Mesothelial cell of epicardium (in vitro differentiated cells): Measurements from ENCODE around the gene TDRKH. TPM values are rescaled to one million over a fixed set of nuclear protein-coding genes. Genes with fewer than 3 reads are reported as not detected.
"Not testable (repeated sequence)": the region's sequence is repeated elsewhere in the genome, so short reads cannot be mapped to it uniquely, and the experiment has no call there.

Experiments
- DNase-seq, 2 experiments: peaks; one replicate each; pipeline ENCODE4 v3.0.0; 2021; ENCODE audit warnings: low spot score in 2 of 2; ENCODE audit not compliant: unreplicated experiment in 2 of 2
- H3K27ac Mint-ChIP-seq: 2 replicates; pipeline ENCODE4 v1.8.0; 2021; ENCODE audit warnings: mixed read lengths
- H3K27me3 Mint-ChIP-seq: 2 replicates; pipeline ENCODE4 v1.8.0; 2021; ENCODE audit warnings: low read depth, mixed read lengths
- H3K36me3 Mint-ChIP-seq: 2 replicates; pipeline ENCODE4 v1.8.0; 2021; ENCODE audit warnings: mixed read lengths
- H3K4me1 Mint-ChIP-seq: 2 replicates; pipeline ENCODE4 v1.8.0; 2021; ENCODE audit warnings: mixed read lengths
- H3K4me3 Mint-ChIP-seq: 2 replicates; pipeline ENCODE4 v1.8.0; 2021; ENCODE audit warnings: mild to moderate bottlenecking, moderate library complexity, mixed read lengths
- H3K9me3 Mint-ChIP-seq: 2 replicates; pipeline ENCODE4 v1.8.0; 2021; ENCODE audit warnings: mixed read lengths
- CTCF ChIP-seq: fragments of 200-600 bp; sonication (generic); IDR thresholded peaks from one replicate; pipeline ENCODE4 v1.5.0; 2021; ENCODE audit warnings: antibody characterized with exemption; ENCODE audit not compliant: unreplicated experiment
- total RNA-seq: library from RNA; stranded (reverse); gene quantifications from 3 replicates; pipeline ENCODE4 v1.2.1, GENCODE V29; 2021

Gene TDRKH
- total RNA-seq, 1 donor from 2014 or later: 9.9 TPM

GRCh38 chr1:151776665-151777062, 13.6 kb downstream of the TDRKH start:
- H3K27me3 Mint-ChIP-seq: no peaks in the 10 kb centered on the region
- H3K27ac Mint-ChIP-seq: no peak overlapping the region
- H3K36me3 Mint-ChIP-seq: peaks cover 17% of the 10 kb centered on the region
- TF ChIP-seq CTCF: no peak
- no peaks in the 10 kb centered on the region for H3K9me3 Mint-ChIP-seq
- H3K4me3 Mint-ChIP-seq: no peak overlapping the region
- no peaks in the 10 kb centered on the region for H3K4me1 Mint-ChIP-seq
- DNase-seq: no peak

GRCh38 chr1:151775894-151776664, 14.2 kb downstream of the TDRKH start:
- no peak for DNase-seq
- Mint-ChIP-seq H3K27me3 (no peaks in the 10 kb centered on the region), H3K9me3 (no peaks in the 10 kb centered on the region), H3K4me1 (no peaks in the 10 kb centered on the region), H3K36me3 (peaks cover 13% of the 10 kb centered on the region), H3K27ac (no peak overlapping the region), H3K4me3 (no peak overlapping the region)
- no peak for TF ChIP-seq CTCF

- no peak for TF ChIP-seq CTCF
- Mint-ChIP-seq H3K36me3 (peaks cover 16% of the 10 kb centered on the region), H3K9me3 (no peaks in the 10 kb centered on the region), H3K27ac (no peak overlapping the region), H3K27me3 (no peaks in the 10 kb centered on the region), H3K4me1 (no peaks in the 10 kb centered on the region), H3K4me3 (no peak overlapping the region)
- no peak for DNase-seq
These were observed 15.9 kb downstream of the TDRKH start for GRCh38 chr1:151774256-151774922.

- no peak for TF ChIP-seq CTCF
- peaks cover 16% of the 10 kb centered on the region for H3K36me3 Mint-ChIP-seq
- no peaks in the 10 kb centered on the region for H3K27me3 Mint-ChIP-seq
- DNase-seq: no peak
- no peak overlapping the region for H3K4me3 Mint-ChIP-seq
- no peaks in the 10 kb centered on the region for H3K4me1 Mint-ChIP-seq
- H3K9me3 Mint-ChIP-seq: no peaks in the 10 kb centered on the region
- no peak overlapping the region for H3K27ac Mint-ChIP-seq
These were observed 16.6 kb downstream of the TDRKH start for GRCh38 chr1:151773702-151774101.

GRCh38 chr1:151769270-151769669, 21.0 kb downstream of the TDRKH start:
- H3K4me1 Mint-ChIP-seq: peaks cover 10% of the 10 kb centered on the region
- H3K9me3 Mint-ChIP-seq, H3K27me3 Mint-ChIP-seq, H3K4me3 Mint-ChIP-seq, H3K27ac Mint-ChIP-seq, DNase-seq, H3K36me3 Mint-ChIP-seq: not testable (repeated sequence)

DNA sequence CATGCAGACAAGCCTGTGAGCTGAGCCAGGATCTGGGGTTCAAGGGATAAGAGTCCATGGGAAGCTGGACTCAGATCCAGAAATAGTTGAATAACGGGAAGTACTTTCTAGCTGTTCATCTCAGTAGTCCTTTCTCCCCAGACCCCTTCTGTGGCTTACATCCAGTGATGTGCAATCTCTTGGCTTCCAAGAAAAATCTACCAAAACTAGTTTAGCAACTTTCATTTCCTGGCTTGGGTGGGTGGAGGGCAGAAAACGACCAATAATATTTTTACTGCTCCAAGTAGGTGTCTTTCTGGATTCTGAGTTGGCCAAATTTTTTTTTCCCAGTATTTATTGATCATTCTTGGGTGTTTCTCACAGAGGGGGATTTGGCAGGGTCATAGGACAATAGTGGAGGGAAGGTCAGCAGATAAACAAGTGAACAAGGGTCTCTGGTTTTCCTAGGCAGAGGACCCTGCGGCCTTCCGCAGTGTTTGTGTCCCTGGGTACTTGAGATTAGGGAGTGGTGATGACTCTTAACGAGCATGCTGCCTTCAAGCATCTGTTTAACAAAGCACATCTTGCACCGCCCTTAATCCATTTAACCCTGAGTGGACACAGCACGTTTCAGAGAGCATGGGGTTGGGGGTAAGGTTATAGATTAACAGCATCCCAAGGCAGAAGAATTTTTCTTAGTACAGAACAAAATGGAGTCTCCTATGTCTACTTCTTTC, 21.8 kb downstream of the TDRKH start:
- not testable (repeated sequence) for H3K27me3 Mint-ChIP-seq, H3K9me3 Mint-ChIP-seq, H3K36me3 Mint-ChIP-seq, DNase-seq, H3K4me3 Mint-ChIP-seq
- Mint-ChIP-seq H3K27ac (peak overlapping the region; percentile 74), H3K4me1 (peaks cover 13% of the 10 kb centered on the region)
